ENCODE results near the gene CAMK1D. TPM values are rescaled to one million over a fixed set of nuclear protein-coding genes. Genes with fewer than 3 reads are reported as not detected.
A peak's percentile ranks its signal among the peaks of the same experiment; 100 is the strongest.
"Not testable (repeated sequence)": the region's sequence is repeated elsewhere in the genome, so short reads cannot be mapped to it uniquely, and the experiment has no call there.

Gene CAMK1D
- total RNA-seq, 1 experiment from 2014 or later: 0.15 TPM

GRCh38 chr10:12512332-12513002 is 163.1 kb downstream of the CAMK1D start:
- DNase-seq (ENCODE audit: low spot score): no peak

- DNase-seq (ENCODE audit: low spot score): no peak
These were observed 163.6 kb downstream of the CAMK1D start for GRCh38 chr10:12513003-12513365.

- DNase-seq (ENCODE audit: low spot score): no peak
These were observed 164.7 kb downstream of the CAMK1D start for GRCh38 chr10:12513775-12514673.

- no peak for DNase-seq (ENCODE audit: low spot score)
These were observed 168.7 kb downstream of the CAMK1D start for GRCh38 chr10:12518024-12518423.

- DNase-seq (ENCODE audit: low spot score): no peak
These were observed 172.1 kb downstream of the CAMK1D start for GRCh38 chr10:12521423-12521822.

GRCh38 chr10:12526311-12526710 is 177.0 kb downstream of the CAMK1D start:
- DNase-seq (ENCODE audit: low spot score): no peak

- no peak for DNase-seq (ENCODE audit: low spot score)
These were observed 180.6 kb downstream of the CAMK1D start for GRCh38 chr10:12529976-12530375.

GRCh38 chr10:12531305-12532220 is 182.2 kb downstream of the CAMK1D start:
- DNase-seq (ENCODE audit: low spot score): no peak

GRCh38 chr10:12533151-12533550 is 183.8 kb downstream of the CAMK1D start:
- DNase-seq (ENCODE audit: low spot score): no peak

- DNase-seq (ENCODE audit: low spot score): no peak
These were observed 184.4 kb downstream of the CAMK1D start for GRCh38 chr10:12533723-12534122.

GRCh38 chr10:12534824-12535223 is 185.5 kb downstream of the CAMK1D start:
- peak; percentile 22 for DNase-seq (ENCODE audit: low spot score)

- DNase-seq (ENCODE audit: low spot score): no peak
These were observed 186.3 kb downstream of the CAMK1D start for GRCh38 chr10:12535656-12536055.

GRCh38 chr10:12538491-12538995 is 189.2 kb downstream of the CAMK1D start:
- DNase-seq (ENCODE audit: low spot score): no peak

GRCh38 chr10:12539350-12540164 is 190.2 kb downstream of the CAMK1D start:
- no peak for DNase-seq (ENCODE audit: low spot score)

- DNase-seq (ENCODE audit: low spot score): no peak
These were observed 191.0 kb downstream of the CAMK1D start for GRCh38 chr10:12540341-12540781.

- no peak for DNase-seq (ENCODE audit: low spot score)
These were observed 192.2 kb downstream of the CAMK1D start for GRCh38 chr10:12541446-12542067.

- DNase-seq (ENCODE audit: low spot score): no peak
These were observed 192.9 kb downstream of the CAMK1D start for GRCh38 chr10:12542133-12542670.

- no peak for DNase-seq (ENCODE audit: low spot score)
These were observed 194.2 kb downstream of the CAMK1D start for GRCh38 chr10:12543589-12543988.

- DNase-seq (ENCODE audit: low spot score): not testable (repeated sequence)
These were observed 196.9 kb downstream of the CAMK1D start for GRCh38 chr10:12546160-12546802.
